HG03045 (cell line): ENCODE data around the gene TSPAN18.

Experiments
- ATAC-seq: cut with Tn5 transposase; IDR thresholded peaks from one replicate; pipeline ENCODE4 v1.9.1; 2021; ENCODE audit warnings: mild to moderate bottlenecking, moderate library complexity; ENCODE audit not compliant: unreplicated experiment

The TSPAN18 gene

GRCh38 chr11:44759743-44760476 lies 33.1 kb downstream of the TSPAN18 start:
- no peak for ATAC-seq

- ATAC-seq: no peak
Measured at GRCh38 chr11:44760477-44760872, 33.7 kb downstream of the TSPAN18 start.

- ATAC-seq: no peak
Measured at GRCh38 chr11:44760917-44761550, 34.3 kb downstream of the TSPAN18 start.

- ATAC-seq: no peak
Measured at GRCh38 chr11:44761551-44761961, 34.8 kb downstream of the TSPAN18 start.

GRCh38 chr11:44763121-44763820 lies 36.5 kb downstream of the TSPAN18 start:
- no peak for ATAC-seq

GRCh38 chr11:44764583-44764982 lies 37.8 kb downstream of the TSPAN18 start:
- no peak for ATAC-seq

GRCh38 chr11:44765026-44765595 lies 38.3 kb downstream of the TSPAN18 start:
- no peak for ATAC-seq

GRCh38 chr11:44765676-44766075 lies 38.9 kb downstream of the TSPAN18 start:
- no peak for ATAC-seq

GRCh38 chr11:44766112-44766971 lies 39.6 kb downstream of the TSPAN18 start:
- ATAC-seq: no peak

GRCh38 chr11:44766972-44767278 lies 40.2 kb downstream of the TSPAN18 start:
- no peak for ATAC-seq

GRCh38 chr11:44767421-44767820 lies 40.7 kb downstream of the TSPAN18 start:
- no peak for ATAC-seq

- ATAC-seq: no peak
Measured at GRCh38 chr11:44770401-44770800, 43.6 kb downstream of the TSPAN18 start.

GRCh38 chr11:44771252-44771734 lies 44.5 kb downstream of the TSPAN18 start:
- ATAC-seq: no peak

- ATAC-seq: no peak
Measured at GRCh38 chr11:44771841-44772240, 45.1 kb downstream of the TSPAN18 start.

- ATAC-seq: no peak
Measured at GRCh38 chr11:44773351-44773965, 46.7 kb downstream of the TSPAN18 start.

GRCh38 chr11:44774108-44774507 lies 47.3 kb downstream of the TSPAN18 start:
- no peak for ATAC-seq

- no peak for ATAC-seq
Measured at GRCh38 chr11:44774731-44775130, 48.0 kb downstream of the TSPAN18 start.

GRCh38 chr11:44775366-44775984 lies 48.7 kb downstream of the TSPAN18 start:
- no peak for ATAC-seq

- ATAC-seq: no peak
Measured at GRCh38 chr11:44775985-44776446, 49.3 kb downstream of the TSPAN18 start.
